MG63 (cell line): ENCODE measurements around the gene WNT5B. TPM values are rescaled to one million over a fixed set of nuclear protein-coding genes. Genes with fewer than 3 reads are reported as not detected.

Experiments used
- DNase-seq: peaks from one replicate; pipeline ENCODE4 v3.0.0-alpha.2; 2020
- H3K27me3 ChIP-seq: fragments of 250-450 bp; sonication (Bioruptor Pico); 2 replicates; pipeline ENCODE4 v1.5.1; 2020; ENCODE audit warnings: mild to moderate bottlenecking, moderate library complexity
- H3K36me3 ChIP-seq: fragments of 250-450 bp; sonication (Bioruptor Pico); 2 replicates; pipeline ENCODE4 v1.5.1; 2020; ENCODE audit warnings: mild to moderate bottlenecking, moderate library complexity
- H3K4me3 ChIP-seq: fragments of 250-450 bp; sonication (Bioruptor Pico); 2 replicates; pipeline ENCODE4 v1.5.1; 2020; ENCODE audit warnings: mild to moderate bottlenecking, moderate library complexity
- H3K9me3 ChIP-seq: fragments of 250-450 bp; sonication (Bioruptor Pico); 2 replicates; pipeline ENCODE4 v1.5.1; 2020; ENCODE audit warnings: mild to moderate bottlenecking, moderate library complexity
- total RNA-seq: library from RNA; depleted of rRNA; stranded (reverse); fragments of >200 nt; shearing (Covaris generic); gene quantifications from 2 replicates; pipeline ENCODE4 v1.2.3, GENCODE V29; 2014; ENCODE audit warnings: low replicate concordance

WNT5B gene
- total RNA-seq, 1 experiment from 2014 or later: 341 TPM

DNA sequence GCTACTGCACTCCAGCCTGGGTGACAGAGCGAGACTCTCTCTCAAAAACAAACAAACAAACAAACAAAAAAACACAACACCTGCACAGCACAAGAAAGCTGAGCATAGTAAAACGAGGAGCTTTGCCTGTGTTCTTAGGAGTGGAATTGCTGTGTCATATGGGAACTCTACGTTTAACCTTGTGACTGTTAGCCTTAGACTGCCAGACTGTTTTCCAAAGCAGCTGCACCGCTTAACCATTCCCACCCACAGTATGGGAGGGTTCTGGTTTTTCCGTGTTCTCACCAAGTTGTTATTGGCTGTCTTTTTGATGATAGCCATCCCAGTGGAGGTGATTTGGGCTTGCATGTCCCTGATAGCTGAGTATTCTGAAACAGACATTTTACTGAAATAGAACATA is 9.2 kb downstream of the WNT5B start:
- Histone ChIP-seq H3K4me3 (no peak overlapping the region), H3K36me3 (peaks cover 89% of the 10 kb centered on the region), H3K9me3 (no peaks in the 10 kb centered on the region), H3K27me3 (no peaks in the 10 kb centered on the region)
- DNase-seq: no peak

- H3K36me3 ChIP-seq: peaks cover 86% of the 10 kb centered on the region
Observed at GRCh38 chr12:1639538-1639937, 10.5 kb downstream of the WNT5B start.

DNA sequence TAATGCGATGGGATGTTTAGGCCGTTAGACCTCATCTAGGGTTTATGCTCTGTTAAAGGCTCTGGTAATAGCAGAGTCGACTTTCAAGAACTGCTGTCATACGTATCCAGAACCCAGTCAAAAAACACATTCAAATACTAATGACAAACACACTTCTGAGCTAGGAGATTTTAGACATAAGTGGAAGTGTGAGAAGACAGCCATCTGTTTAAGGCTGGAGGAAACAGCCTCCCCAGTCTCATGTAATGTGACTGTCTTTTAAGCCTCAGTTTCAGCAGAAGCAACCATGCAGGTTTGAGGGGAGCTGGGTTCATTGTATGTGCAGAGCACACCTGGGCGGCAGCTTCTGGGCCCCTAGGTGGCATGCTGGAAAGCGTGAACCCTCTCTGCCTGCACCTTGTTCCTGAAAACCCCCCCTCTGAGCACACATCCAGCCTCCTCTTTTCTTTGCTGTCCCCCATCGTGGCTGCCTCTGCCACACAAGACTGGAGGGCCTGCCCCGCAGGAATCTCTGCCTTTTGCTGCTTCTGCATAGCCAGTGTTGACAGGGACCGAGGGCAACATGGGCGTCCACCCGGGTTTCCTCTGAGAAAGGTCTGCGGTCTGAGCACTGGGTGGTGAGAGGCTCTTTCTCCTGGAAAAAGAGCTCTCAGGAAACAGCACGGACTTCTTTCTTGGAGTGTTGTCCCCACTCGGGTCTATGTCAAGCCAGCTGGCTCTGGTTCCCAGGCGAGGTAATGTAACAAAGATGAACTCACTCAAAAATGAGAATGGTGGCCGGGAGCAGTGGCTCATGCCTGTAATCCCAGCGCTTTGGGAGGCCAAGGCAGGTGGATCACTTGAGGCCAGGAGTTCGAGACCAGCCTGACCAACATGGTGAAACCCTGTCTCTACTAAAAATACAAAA is 11.6 kb downstream of the WNT5B start:
- H3K36me3 ChIP-seq: peaks cover 86% of the 10 kb centered on the region
- no peak overlapping the region for H3K4me3 ChIP-seq
- H3K9me3 ChIP-seq: no peaks in the 10 kb centered on the region
- H3K27me3 ChIP-seq: no peaks in the 10 kb centered on the region
- DNase-seq: no peak

More at GRCh38 chr12:1639538-1639937, 10.5 kb downstream of the WNT5B start:
- Histone ChIP-seq H3K4me3 (no peak overlapping the region), H3K9me3 (no peaks in the 10 kb centered on the region), H3K27me3 (no peaks in the 10 kb centered on the region)
- DNase-seq: no peak

DNA sequence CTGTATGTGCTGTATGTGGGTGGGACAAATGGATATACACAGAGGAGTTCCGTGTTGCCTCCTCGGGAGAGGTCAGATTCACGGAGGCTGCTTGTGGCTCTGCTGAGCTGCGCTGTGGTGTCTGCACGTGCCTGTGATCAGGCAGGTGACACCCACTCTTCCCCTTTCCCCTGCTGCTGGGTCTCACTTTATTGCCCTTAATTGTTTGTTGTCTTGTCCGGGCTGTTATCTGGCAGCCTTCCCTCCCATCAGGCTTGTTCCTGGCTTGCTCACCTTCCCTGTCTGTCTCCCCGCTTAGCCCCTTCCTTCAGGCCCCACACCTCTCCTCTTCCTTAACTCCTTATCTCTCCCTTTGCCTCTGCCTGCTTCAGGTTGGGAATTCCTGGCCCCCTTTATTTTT is 13.5 kb downstream of the WNT5B start:
- DNase-seq: no peak
- no peaks in the 10 kb centered on the region for H3K9me3 ChIP-seq
- peaks cover 90% of the 10 kb centered on the region for H3K36me3 ChIP-seq
- H3K27me3 ChIP-seq: no peaks in the 10 kb centered on the region
- H3K4me3 ChIP-seq: no peak overlapping the region

GRCh38 chr12:1643043-1643442 is 14.0 kb downstream of the WNT5B start:
- H3K9me3 ChIP-seq: no peaks in the 10 kb centered on the region
- no peak overlapping the region for H3K4me3 ChIP-seq
- no peak for DNase-seq
- peaks cover 90% of the 10 kb centered on the region for H3K36me3 ChIP-seq
- H3K27me3 ChIP-seq: no peaks in the 10 kb centered on the region

GRCh38 chr12:1643905-1644533 is 15.0 kb downstream of the WNT5B start:
- H3K36me3 ChIP-seq: peaks cover 91% of the 10 kb centered on the region

DNA sequence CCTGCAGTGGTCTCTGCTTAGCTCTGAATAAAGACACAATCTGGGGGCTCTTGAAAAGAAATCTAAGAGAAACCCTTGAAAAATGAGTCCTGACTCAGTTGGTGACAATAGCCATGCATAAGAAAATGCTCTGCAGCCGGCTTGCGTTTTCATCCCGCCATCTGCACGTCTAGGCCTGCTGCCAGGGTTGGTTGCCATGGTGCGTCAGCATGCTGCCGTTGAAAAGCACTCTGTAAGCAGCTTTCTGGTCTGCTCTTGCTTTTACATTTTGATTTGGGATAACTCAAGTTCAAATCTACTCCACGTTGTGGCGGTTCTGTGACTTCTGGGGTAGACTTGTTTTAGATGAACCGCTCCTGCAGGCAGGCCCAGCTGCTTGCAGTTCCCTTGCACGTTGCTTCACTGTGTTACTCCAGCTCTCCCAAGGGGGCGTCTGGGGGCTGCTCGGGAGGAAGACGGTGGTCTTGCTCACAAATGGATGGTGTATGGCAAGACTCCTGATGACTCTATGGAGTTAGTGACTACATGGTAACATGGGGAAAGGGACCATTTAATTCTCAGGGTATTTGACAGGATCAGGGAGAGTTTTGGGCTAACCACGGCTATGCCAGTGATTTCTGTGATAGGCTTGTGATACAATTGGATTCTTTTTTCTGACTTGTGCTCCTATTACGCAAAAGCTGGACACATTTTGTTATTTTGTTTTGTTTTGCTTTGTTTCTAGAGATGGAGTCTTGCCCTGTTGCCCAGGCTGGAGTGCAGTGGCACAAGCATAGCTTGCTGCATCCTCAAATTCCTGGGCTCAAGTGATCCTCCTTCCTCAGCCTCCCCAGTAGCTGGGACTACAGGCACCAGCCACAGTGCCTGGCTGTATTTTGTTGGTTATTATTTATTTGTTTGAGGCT is 15.8 kb downstream of the WNT5B start:
- no peaks in the 10 kb centered on the region for H3K9me3 ChIP-seq
- no peak for DNase-seq
- no peak overlapping the region for H3K4me3 ChIP-seq
- H3K27me3 ChIP-seq: no peaks in the 10 kb centered on the region
- H3K36me3 ChIP-seq: peaks cover 93% of the 10 kb centered on the region

More at GRCh38 chr12:1643905-1644533, 15.0 kb downstream of the WNT5B start:
- Histone ChIP-seq H3K4me3 (no peak overlapping the region), H3K9me3 (no peaks in the 10 kb centered on the region), H3K27me3 (no peaks in the 10 kb centered on the region)
- no peak for DNase-seq

- Histone ChIP-seq H3K36me3 (peaks cover 93% of the 10 kb centered on the region), H3K27me3 (no peaks in the 10 kb centered on the region), H3K9me3 (no peaks in the 10 kb centered on the region), H3K4me3 (no peak overlapping the region)
- no peak for DNase-seq
Observed at GRCh38 chr12:1645819-1646218, 16.8 kb downstream of the WNT5B start.

DNA sequence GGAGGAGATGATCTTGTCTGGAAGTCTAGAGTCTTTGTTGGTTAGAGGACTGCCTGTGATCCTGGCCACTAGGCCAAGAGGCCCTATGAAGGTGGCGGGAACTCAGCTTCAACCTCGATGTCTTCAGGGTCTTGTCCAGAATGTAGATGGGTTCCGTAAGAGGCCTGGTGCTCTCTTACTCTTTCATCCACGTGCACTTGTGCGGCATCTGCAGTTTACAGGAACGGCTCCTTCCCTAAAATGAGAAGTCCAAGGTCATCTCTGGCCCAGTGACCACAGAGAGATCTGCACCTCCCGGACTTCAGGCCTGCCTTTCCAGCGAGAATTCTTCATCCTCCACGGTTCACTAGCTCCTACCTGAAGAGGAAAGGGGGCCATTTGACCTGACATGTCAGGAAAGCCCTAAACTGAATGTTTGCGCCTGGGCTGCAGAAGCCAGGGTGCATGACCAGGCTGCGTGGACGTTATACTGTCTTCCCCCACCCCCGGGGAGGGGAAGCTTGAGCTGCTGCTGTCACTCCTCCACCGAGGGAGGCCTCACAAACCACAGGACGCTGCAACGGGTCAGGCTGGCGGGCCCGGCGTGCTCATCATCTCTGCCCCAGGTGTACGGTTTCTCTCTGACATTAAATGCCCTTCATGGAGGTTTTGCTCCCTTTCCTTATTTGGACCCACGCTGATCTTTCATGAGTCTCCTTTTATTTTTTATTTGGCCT is 17.7 kb downstream of the WNT5B start:
- no peak for DNase-seq
- H3K36me3 ChIP-seq: peaks cover 93% of the 10 kb centered on the region
- no peak overlapping the region for H3K4me3 ChIP-seq
- no peaks in the 10 kb centered on the region for H3K9me3 ChIP-seq
- no peaks in the 10 kb centered on the region for H3K27me3 ChIP-seq

GRCh38 chr12:1647285-1647669 is 18.2 kb downstream of the WNT5B start:
- Histone ChIP-seq H3K27me3 (no peaks in the 10 kb centered on the region), H3K4me3 (no peak overlapping the region), H3K36me3 (peaks cover 93% of the 10 kb centered on the region), H3K9me3 (no peaks in the 10 kb centered on the region)
- no peak for DNase-seq

GRCh38 chr12:1650260-1650977 is 21.4 kb downstream of the WNT5B start:
- no peaks in the 10 kb centered on the region for H3K27me3 ChIP-seq
- no peak overlapping the region for H3K4me3 ChIP-seq
- H3K9me3 ChIP-seq: no peaks in the 10 kb centered on the region
- no peak for DNase-seq
- H3K36me3 ChIP-seq: peaks cover 88% of the 10 kb centered on the region

DNA sequence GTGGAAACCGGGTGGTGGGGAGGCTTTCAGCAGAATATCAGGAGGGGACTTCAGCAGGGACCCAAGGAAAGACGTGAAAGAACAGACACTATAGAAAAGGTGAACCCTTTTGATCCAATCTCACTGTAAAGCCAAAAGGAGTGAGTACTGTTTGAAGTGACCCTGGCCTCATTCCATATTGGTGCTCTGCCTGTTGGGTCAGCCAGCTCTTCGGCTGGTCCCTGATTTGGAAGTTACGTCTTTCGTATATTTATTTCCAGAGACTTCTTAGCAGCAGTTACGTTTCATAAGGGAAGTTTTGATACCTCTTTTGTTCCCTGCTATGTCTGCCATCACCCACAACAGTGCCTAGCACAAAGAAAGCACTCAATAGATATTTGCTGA is 21.9 kb downstream of the WNT5B start:
- Histone ChIP-seq H3K27me3 (no peaks in the 10 kb centered on the region), H3K4me3 (no peak overlapping the region), H3K36me3 (peaks cover 87% of the 10 kb centered on the region), H3K9me3 (no peaks in the 10 kb centered on the region)
- no peak for DNase-seq

- Histone ChIP-seq H3K36me3 (peaks cover 78% of the 10 kb centered on the region), H3K27me3 (no peaks in the 10 kb centered on the region), H3K9me3 (no peaks in the 10 kb centered on the region), H3K4me3 (no peak overlapping the region)
- DNase-seq: no peak
Observed at GRCh38 chr12:1651946-1652345, 22.9 kb downstream of the WNT5B start.

DNA sequence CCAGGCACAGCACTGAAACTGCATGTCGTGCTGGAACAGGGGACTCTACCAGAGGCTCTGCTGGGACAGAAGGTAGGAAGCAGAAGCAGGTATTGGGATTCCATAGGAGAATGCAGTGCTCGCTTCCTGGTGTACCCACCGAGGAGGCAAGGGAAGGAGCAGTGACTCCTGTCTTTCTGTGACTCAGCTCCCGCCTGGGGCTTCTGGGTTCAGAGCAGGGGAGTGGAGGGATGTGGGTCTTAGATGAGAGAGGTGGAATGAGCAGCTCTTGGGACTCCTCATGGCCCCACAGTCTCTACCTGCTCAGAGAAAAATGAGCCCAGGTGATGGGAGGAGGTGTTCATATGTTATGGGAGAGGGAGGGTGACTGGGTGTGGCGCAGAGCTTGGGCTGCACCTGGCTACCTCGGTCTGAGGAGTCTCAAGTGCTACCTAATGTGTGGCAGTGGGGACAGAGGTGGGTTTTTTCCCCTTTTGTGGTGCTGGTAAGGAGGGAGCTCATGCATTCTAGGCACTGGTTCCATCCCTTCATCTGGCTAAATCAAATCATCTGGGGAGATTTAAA is 26.3 kb downstream of the WNT5B start:
- Histone ChIP-seq H3K9me3 (no peaks in the 10 kb centered on the region), H3K36me3 (peaks cover 53% of the 10 kb centered on the region), H3K4me3 (no peak overlapping the region), H3K27me3 (no peaks in the 10 kb centered on the region)
- no peak for DNase-seq

DNA sequence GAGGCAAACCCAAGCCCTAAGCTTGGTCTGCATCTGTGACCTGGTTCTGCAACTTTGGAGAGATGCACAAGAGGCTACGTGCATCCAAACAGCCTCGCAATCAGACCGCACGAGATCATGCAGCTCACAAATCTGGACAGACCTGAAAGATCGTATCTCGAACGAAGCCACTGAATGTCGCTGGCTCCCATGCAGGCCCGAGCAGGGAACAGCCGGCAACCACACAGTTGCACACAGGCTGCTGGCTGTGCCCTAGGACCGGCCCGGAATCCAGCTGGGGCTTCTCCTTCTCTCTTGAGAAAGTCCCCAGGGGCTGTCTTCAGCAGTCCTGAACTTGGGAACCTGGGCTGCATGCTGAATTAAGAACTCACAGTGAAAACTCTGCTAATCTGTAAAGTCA is 27.9 kb downstream of the WNT5B start:
- Histone ChIP-seq H3K27me3 (no peaks in the 10 kb centered on the region), H3K9me3 (no peaks in the 10 kb centered on the region), H3K36me3 (peaks cover 37% of the 10 kb centered on the region), H3K4me3 (no peak overlapping the region)
- DNase-seq: no peak

- no peaks in the 10 kb centered on the region for H3K9me3 ChIP-seq
- peak; percentile 58 for DNase-seq
- H3K4me3 ChIP-seq: no peak overlapping the region
- peaks cover 29% of the 10 kb centered on the region for H3K36me3 ChIP-seq
- H3K27me3 ChIP-seq: no peaks in the 10 kb centered on the region
Observed at GRCh38 chr12:1657688-1658087, 28.7 kb downstream of the WNT5B start.
